Hypothalamus (tissue), 51 donors: ENCODE measurements around the gene NFS1.

Experiments
- DNase-seq, 51 donors: peaks; one replicate each; lab custom pipeline; 2025; lab: John Stamatoyannopoulos, UW

The NFS1 gene

GRCh38 chr20:35651958-35652357 is 47.2 kb downstream of the NFS1 start:
- no peak for DNase-seq

- no peak for DNase-seq
Measured at GRCh38 chr20:35650632-35651031, 48.5 kb downstream of the NFS1 start.

- DNase-seq: no peak
Measured at GRCh38 chr20:35648836-35649235, 50.3 kb downstream of the NFS1 start.

GRCh38 chr20:35644806-35645205 is 54.3 kb downstream of the NFS1 start:
- DNase-seq: no peak

- no peak for DNase-seq
Measured at GRCh38 chr20:35643045-35643444, 56.1 kb downstream of the NFS1 start.

GRCh38 chr20:35641743-35642142 is 57.4 kb downstream of the NFS1 start:
- DNase-seq: no peak

GRCh38 chr20:35640724-35641123 is 58.4 kb downstream of the NFS1 start:
- no peak for DNase-seq

GRCh38 chr20:35638751-35639150 is 60.4 kb downstream of the NFS1 start:
- DNase-seq: no peak

GRCh38 chr20:35637276-35637675 is 61.9 kb downstream of the NFS1 start:
- DNase-seq: no peak

GRCh38 chr20:35636095-35636494 is 63.1 kb downstream of the NFS1 start:
- DNase-seq: no peak

GRCh38 chr20:35635652-35636051 is 63.5 kb downstream of the NFS1 start:
- DNase-seq: no peak

- no peak for DNase-seq
Measured at GRCh38 chr20:35632539-35633115, 66.5 kb downstream of the NFS1 start.

GRCh38 chr20:35630636-35631035 is 68.5 kb downstream of the NFS1 start:
- DNase-seq: no peak

- DNase-seq: no peak
Measured at GRCh38 chr20:35629427-35630145, 69.6 kb downstream of the NFS1 start.

GRCh38 chr20:35627121-35627520 is 72.0 kb downstream of the NFS1 start:
- DNase-seq: no peak

- no peak for DNase-seq
Measured at GRCh38 chr20:35626386-35627001, 72.7 kb downstream of the NFS1 start.

GRCh38 chr20:35625584-35626385 is 73.4 kb downstream of the NFS1 start:
- peak in 1 of 51 donors; percentile 4 for DNase-seq

GRCh38 chr20:35621560-35621946 is 77.6 kb downstream of the NFS1 start:
- DNase-seq: no peak

- DNase-seq: no peak
Measured at GRCh38 chr20:35620818-35621559, 78.2 kb downstream of the NFS1 start.
